Eye (tissue), 1 donor: Measurements from ENCODE around the gene IGSF11.
"Not testable (repeated sequence)": the region's sequence is repeated elsewhere in the genome, so short reads cannot be mapped to it uniquely, and the experiment has no call there.

Source experiments
- DNase-seq: peaks from one replicate; pipeline ENCODE4 v3.0.0-alpha.2; 2015

Gene IGSF11

GRCh38 chr3:118863731-118864322 lies 170.8 kb downstream of the IGSF11 start:
- no peak for DNase-seq

GRCh38 chr3:118859950-118860349 lies 174.7 kb downstream of the IGSF11 start:
- DNase-seq, result no peak

GRCh38 chr3:118851466-118852193 lies 183.0 kb downstream of the IGSF11 start:
- not testable (repeated sequence) for DNase-seq

GRCh38 chr3:118850687-118851086 lies 184.0 kb downstream of the IGSF11 start:
- DNase-seq, result no peak
